Raji (cell line): ENCODE results near the gene KCNQ1.

ENCODE experiments used
- POLR2A ChIP-seq: IDR thresholded peaks from 2 replicates; pipeline ENCODE4 v1.6.1; 2011; ENCODE audit warnings: low read depth, low read length, control low read depth; ENCODE audit not compliant: insufficient read depth

Gene KCNQ1

GRCh38 chr11:2779981-2780849 is 335.4 kb downstream of the KCNQ1 start:
- TF ChIP-seq POLR2A: no peak

GRCh38 chr11:2780850-2781407 is 336.1 kb downstream of the KCNQ1 start:
- TF ChIP-seq POLR2A: no peak

GRCh38 chr11:2781408-2782274 is 336.8 kb downstream of the KCNQ1 start:
- no peak for TF ChIP-seq POLR2A

- TF ChIP-seq POLR2A: no peak
These were observed 338.0 kb downstream of the KCNQ1 start for GRCh38 chr11:2782769-2783168.

GRCh38 chr11:2783536-2784082 is 338.8 kb downstream of the KCNQ1 start:
- TF ChIP-seq POLR2A: no peak

- no peak for TF ChIP-seq POLR2A
These were observed 343.0 kb downstream of the KCNQ1 start for GRCh38 chr11:2787816-2788167.

GRCh38 chr11:2788168-2789071 is 343.6 kb downstream of the KCNQ1 start:
- TF ChIP-seq POLR2A: no peak

- no peak for TF ChIP-seq POLR2A
These were observed 344.5 kb downstream of the KCNQ1 start for GRCh38 chr11:2789331-2789730.

GRCh38 chr11:2789791-2790567 is 345.2 kb downstream of the KCNQ1 start:
- no peak for TF ChIP-seq POLR2A

- TF ChIP-seq POLR2A: no peak
These were observed 345.7 kb downstream of the KCNQ1 start for GRCh38 chr11:2790568-2790921.

- TF ChIP-seq POLR2A: no peak
These were observed 346.3 kb downstream of the KCNQ1 start for GRCh38 chr11:2791139-2791520.

GRCh38 chr11:2791521-2792380 is 346.9 kb downstream of the KCNQ1 start:
- no peak for TF ChIP-seq POLR2A

GRCh38 chr11:2792381-2793250 is 347.8 kb downstream of the KCNQ1 start:
- TF ChIP-seq POLR2A: no peak
